ENCODE data around the gene FUCA2. TPM values are rescaled to one million over a fixed set of nuclear protein-coding genes. Genes with fewer than 3 reads are reported as not detected.

FUCA2 gene
- total and polyA plus RNA-seq, 2 of the 8 experiments (the other 6 are each of a cell fraction or from before 2014, with no cell fraction given), result 24.2 to 47.2 TPM

DNA sequence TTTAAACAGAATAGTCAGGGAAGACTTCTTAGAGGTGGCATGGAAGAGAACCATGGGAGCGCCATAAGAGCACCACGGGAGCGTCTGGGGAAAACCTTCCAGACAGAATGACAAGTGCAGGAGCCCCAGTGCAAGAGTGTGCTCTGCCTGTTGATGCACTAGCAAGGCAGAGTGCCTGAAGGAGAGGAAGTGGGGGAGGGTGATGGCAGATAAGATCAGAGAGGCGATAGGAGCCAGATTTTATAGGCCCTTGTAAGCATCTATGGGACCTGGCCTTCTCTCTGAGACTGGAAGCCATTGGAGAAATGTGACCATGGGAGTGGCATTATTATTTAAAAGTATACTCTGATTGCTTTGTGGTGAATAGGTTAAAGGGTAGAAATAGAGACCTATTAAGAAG lies 13.1 kb downstream of the FUCA2 start (continued):
- TF ChIP-seq, protein P1, sequence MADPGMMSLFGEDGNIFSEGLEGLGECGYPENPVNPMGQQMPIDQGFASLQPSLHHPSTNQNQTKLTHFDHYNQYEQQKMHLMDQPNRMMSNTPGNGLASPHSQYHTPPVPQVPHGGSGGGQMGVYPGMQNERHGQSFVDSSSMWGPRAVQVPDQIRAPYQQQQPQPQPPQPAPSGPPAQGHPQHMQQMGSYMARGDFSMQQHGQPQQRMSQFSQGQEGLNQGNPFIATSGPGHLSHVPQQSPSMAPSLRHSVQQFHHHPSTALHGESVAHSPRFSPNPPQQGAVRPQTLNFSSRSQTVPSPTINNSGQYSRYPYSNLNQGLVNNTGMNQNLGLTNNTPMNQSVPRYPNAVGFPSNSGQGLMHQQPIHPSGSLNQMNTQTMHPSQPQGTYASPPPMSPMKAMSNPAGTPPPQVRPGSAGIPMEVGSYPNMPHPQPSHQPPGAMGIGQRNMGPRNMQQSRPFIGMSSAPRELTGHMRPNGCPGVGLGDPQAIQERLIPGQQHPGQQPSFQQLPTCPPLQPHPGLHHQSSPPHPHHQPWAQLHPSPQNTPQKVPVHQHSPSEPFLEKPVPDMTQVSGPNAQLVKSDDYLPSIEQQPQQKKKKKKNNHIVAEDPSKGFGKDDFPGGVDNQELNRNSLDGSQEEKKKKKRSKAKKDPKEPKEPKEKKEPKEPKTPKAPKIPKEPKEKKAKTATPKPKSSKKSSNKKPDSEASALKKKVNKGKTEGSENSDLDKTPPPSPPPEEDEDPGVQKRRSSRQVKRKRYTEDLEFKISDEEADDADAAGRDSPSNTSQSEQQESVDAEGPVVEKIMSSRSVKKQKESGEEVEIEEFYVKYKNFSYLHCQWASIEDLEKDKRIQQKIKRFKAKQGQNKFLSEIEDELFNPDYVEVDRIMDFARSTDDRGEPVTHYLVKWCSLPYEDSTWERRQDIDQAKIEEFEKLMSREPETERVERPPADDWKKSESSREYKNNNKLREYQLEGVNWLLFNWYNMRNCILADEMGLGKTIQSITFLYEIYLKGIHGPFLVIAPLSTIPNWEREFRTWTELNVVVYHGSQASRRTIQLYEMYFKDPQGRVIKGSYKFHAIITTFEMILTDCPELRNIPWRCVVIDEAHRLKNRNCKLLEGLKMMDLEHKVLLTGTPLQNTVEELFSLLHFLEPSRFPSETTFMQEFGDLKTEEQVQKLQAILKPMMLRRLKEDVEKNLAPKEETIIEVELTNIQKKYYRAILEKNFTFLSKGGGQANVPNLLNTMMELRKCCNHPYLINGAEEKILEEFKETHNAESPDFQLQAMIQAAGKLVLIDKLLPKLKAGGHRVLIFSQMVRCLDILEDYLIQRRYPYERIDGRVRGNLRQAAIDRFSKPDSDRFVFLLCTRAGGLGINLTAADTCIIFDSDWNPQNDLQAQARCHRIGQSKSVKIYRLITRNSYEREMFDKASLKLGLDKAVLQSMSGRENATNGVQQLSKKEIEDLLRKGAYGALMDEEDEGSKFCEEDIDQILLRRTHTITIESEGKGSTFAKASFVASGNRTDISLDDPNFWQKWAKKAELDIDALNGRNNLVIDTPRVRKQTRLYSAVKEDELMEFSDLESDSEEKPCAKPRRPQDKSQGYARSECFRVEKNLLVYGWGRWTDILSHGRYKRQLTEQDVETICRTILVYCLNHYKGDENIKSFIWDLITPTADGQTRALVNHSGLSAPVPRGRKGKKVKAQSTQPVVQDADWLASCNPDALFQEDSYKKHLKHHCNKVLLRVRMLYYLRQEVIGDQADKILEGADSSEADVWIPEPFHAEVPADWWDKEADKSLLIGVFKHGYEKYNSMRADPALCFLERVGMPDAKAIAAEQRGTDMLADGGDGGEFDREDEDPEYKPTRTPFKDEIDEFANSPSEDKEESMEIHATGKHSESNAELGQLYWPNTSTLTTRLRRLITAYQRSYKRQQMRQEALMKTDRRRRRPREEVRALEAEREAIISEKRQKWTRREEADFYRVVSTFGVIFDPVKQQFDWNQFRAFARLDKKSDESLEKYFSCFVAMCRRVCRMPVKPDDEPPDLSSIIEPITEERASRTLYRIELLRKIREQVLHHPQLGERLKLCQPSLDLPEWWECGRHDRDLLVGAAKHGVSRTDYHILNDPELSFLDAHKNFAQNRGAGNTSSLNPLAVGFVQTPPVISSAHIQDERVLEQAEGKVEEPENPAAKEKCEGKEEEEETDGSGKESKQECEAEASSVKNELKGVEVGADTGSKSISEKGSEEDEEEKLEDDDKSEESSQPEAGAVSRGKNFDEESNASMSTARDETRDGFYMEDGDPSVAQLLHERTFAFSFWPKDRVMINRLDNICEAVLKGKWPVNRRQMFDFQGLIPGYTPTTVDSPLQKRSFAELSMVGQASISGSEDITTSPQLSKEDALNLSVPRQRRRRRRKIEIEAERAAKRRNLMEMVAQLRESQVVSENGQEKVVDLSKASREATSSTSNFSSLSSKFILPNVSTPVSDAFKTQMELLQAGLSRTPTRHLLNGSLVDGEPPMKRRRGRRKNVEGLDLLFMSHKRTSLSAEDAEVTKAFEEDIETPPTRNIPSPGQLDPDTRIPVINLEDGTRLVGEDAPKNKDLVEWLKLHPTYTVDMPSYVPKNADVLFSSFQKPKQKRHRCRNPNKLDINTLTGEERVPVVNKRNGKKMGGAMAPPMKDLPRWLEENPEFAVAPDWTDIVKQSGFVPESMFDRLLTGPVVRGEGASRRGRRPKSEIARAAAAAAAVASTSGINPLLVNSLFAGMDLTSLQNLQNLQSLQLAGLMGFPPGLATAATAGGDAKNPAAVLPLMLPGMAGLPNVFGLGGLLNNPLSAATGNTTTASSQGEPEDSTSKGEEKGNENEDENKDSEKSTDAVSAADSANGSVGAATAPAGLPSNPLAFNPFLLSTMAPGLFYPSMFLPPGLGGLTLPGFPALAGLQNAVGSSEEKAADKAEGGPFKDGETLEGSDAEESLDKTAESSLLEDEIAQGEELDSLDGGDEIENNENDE (IDR thresholded peaks at IDR 0.05; ENCODE audit: insufficient replicate concordance, low read length), result no peak
- TF ChIP-seq, protein P2, sequence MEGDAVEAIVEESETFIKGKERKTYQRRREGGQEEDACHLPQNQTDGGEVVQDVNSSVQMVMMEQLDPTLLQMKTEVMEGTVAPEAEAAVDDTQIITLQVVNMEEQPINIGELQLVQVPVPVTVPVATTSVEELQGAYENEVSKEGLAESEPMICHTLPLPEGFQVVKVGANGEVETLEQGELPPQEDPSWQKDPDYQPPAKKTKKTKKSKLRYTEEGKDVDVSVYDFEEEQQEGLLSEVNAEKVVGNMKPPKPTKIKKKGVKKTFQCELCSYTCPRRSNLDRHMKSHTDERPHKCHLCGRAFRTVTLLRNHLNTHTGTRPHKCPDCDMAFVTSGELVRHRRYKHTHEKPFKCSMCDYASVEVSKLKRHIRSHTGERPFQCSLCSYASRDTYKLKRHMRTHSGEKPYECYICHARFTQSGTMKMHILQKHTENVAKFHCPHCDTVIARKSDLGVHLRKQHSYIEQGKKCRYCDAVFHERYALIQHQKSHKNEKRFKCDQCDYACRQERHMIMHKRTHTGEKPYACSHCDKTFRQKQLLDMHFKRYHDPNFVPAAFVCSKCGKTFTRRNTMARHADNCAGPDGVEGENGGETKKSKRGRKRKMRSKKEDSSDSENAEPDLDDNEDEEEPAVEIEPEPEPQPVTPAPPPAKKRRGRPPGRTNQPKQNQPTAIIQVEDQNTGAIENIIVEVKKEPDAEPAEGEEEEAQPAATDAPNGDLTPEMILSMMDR (IDR thresholded peaks at IDR 0.05; ENCODE audit: control extremely low read depth in 1 of 3, insufficient read depth in 1 of 3, low read depth in 1 of 3, low read length in 3 of 3), result no peak
- TF ChIP-seq, protein P3, sequence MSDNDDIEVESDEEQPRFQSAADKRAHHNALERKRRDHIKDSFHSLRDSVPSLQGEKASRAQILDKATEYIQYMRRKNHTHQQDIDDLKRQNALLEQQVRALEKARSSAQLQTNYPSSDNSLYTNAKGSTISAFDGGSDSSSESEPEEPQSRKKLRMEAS (IDR thresholded peaks at IDR 0.05), result no peak
- TF ChIP-seq CHD2 (IDR thresholded peaks at IDR 0.05; ENCODE audit: low read length), result no peak
- no peak for TF ChIP-seq PHF8 (conservative IDR thresholded peaks at IDR 0.05; ENCODE audit: low read depth, low read length)
- no peak for TF ChIP-seq EGR1 (IDR thresholded peaks at IDR 0.05; ENCODE audit: borderline replicate concordance, low read depth, low read length)

Data from H1 (cell line).